Keratinocyte (primary cell): ENCODE data around the gene CRIM1.

Source experiments
- CTCF ChIP-seq, 3 experiments: IDR thresholded peaks in 1 of 3; conservative IDR thresholded peaks in 1 of 3; optimal IDR thresholded peaks in 1 of 3; 2 replicates in 2 of 3; 3 replicates in 1 of 3; pipeline versions ENCODE3 to v1.5.1; 2011; ENCODE audit warnings: low read length in 3 of 3, mild to moderate bottlenecking in 3 of 3, moderate library complexity in 2 of 3, control low read depth in 1 of 3, inconsistent platforms in 1 of 3; ENCODE audit not compliant: insufficient read depth in 2 of 3; ENCODE audit errors: extremely low read depth in 1 of 3
- EZH2 ChIP-seq: IDR thresholded peaks from one replicate; pipeline ENCODE4 v1.6.1; 2012; ENCODE audit warnings: inconsistent platforms, mild to moderate bottlenecking, low read length, moderate library complexity

- TF ChIP-seq CTCF (optimal IDR thresholded peaks at IDR 0.05 in 1 of 3, IDR thresholded peaks at IDR 0.05 in 1 of 3, conservative IDR thresholded peaks at IDR 0.05 in 1 of 3; ENCODE audit: extremely low read depth in 1 of 3, insufficient read depth in 2 of 3, low read length in 3 of 3): no peak
- TF ChIP-seq EZH2: no peak
Observed at GRCh38 chr2:36420569-36421181, 65.1 kb downstream of the CRIM1 start.
